Gastroesophageal sphincter (tissue), 4 donors: ENCODE measurements around the gene PLEKHN1. TPM values are rescaled to one million over a fixed set of nuclear protein-coding genes. Genes with fewer than 3 reads are reported as not detected.

Source experiments
- ATAC-seq: fragments of 150-250 bp; one replicate; pipeline ENCODE4 v1.9.1; 2016; ENCODE audit warnings: mild to moderate bottlenecking, moderate library complexity
- H3K27ac ChIP-seq, 4 donors: fragments of 200-600 bp; sonication (generic) in 3 of 4; 1 replicate in 3 of 4; 2 replicates in 1 of 4; pipeline ENCODE4 v1.5.1; 2016 to 2019
- H3K27me3 ChIP-seq: fragments of 200-600 bp; sonication (generic); one replicate; pipeline ENCODE4 v1.5.1; 2019
- H3K36me3 ChIP-seq, 2 donors: fragments of 200-600 bp; sonication (generic); one replicate each; pipeline ENCODE4 v1.5.1; 2019; ENCODE audit warnings: control low read depth in 1 of 2
- H3K4me1 ChIP-seq, 3 donors: fragments of 200-600 bp; sonication (generic); 1 replicate in 2 of 3; 2 replicates in 1 of 3; pipeline ENCODE4 v1.5.1; 2016 to 2019; ENCODE audit warnings: control low read depth in 2 of 3
- H3K4me3 ChIP-seq, 2 donors: fragments of 200-600 bp; sonication (generic); one replicate each; pipeline ENCODE4 v1.5.1; 2019; ENCODE audit warnings: mild to moderate bottlenecking in 1 of 2, moderate library complexity in 1 of 2
- H3K9me3 ChIP-seq, 3 donors: fragments of 200-600 bp; sonication (generic); one replicate each; pipeline ENCODE4 v1.5.1; 2017 to 2019; ENCODE audit warnings: control low read depth in 2 of 3
- CTCF ChIP-seq, 4 experiments: fragments of 200-600 bp in 2 of 4; fragments of 450-650 bp in 2 of 4; sonication (generic) in 1 of 4; IDR thresholded peaks; one replicate each; pipeline ENCODE4 v1.5.1; 2017 to 2019; ENCODE audit warnings: antibody characterized with exemption in 4 of 4, mild to moderate bottlenecking in 2 of 4, moderate library complexity in 2 of 4
- EP300 ChIP-seq: sonication (generic); formaldehyde crosslinking; IDR thresholded peaks from one replicate; pipeline ENCODE4 v1.6.1; 2017; ENCODE audit warnings: antibody characterized with exemption, mild to moderate bottlenecking
- POLR2A ChIP-seq, 2 donors: fragments of 450-650 bp; IDR thresholded peaks; one replicate each; pipeline ENCODE4 v1.6.1; 2017; ENCODE audit warnings: antibody characterized with exemption in 2 of 2, mild to moderate bottlenecking in 2 of 2, moderate library complexity in 1 of 2
- POLR2AphosphoS5 ChIP-seq: sonication (generic); formaldehyde crosslinking; IDR thresholded peaks from one replicate; pipeline ENCODE4 v1.6.1; 2017; ENCODE audit warnings: antibody characterized with exemption
- WGBS, 2 donors: methylation state at CpG; one replicate each; pipeline ENCODE4 v1.1.5; 2018; ENCODE audit warnings: low coverage in 1 of 2; 5-methylcytosine and 5-hydroxymethylcytosine counted together
- total RNA-seq, 4 donors: library from RNA; depleted of rRNA; stranded (reverse); fragments of >200 nt; gene quantifications; one replicate each; pipeline ENCODE4 v1.1.0, GENCODE V29; 2016

Gene PLEKHN1
- total RNA-seq, 4 donors from 2014 or later = 0.62 to 2.3 TPM; not detected in 2

DNA sequence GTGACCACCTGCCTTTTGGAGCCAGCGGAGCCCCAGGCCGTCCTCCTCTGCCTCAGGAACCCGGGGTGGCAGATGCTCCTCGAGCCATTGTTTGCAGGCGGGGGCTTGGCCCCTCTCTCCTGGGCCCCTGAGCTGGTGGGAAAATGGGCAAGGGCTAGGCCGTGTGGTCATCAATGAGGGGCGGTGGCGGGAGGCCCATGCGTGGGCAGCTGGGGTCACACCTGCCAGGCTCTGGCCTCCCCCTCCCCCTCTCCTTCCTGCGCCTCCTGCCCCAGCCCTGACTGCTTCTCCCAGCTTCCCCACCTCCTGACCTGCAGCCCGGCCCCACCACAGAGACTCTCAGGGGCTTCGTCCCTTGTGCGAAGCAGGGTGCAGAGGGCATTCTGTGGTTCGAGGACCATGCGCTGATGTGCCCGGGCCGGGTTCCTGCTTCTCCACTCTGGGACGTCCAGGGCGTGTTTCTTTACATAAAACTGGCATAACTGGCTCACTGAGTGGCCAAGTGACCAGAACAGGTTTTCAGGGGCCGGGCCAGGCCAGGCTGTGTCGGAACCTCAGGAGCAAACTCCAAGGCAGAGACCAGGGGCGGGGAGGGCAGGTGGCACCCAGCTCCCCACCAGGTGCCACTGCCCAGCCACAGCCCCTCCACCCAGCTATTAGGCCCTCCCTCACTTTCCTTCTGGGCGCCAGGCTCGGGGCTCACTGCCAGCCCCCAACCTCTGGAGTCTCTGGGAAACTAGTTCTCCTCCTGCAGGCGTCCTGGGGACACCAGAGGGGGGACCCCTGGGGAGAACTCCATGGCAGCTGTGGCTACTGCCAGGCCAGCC, 33.3 kb upstream of the PLEKHN1 start:
- Histone ChIP-seq H3K9me3 (no peaks in the 10 kb centered on the region), H3K36me3 (no peaks in the 10 kb centered on the region), H3K27me3 (peaks cover 90% of the 10 kb centered on the region), H3K4me1 (peaks cover 0 to 15% (median 6%) of the 10 kb centered on the region in 3 donors), H3K4me3 (no peak overlapping the region), H3K27ac (no peak overlapping the region)
- TF ChIP-seq POLR2AphosphoS5 (no peak), POLR2A (IDR thresholded peaks at IDR 0.05) (no peak), CTCF (IDR thresholded peaks at IDR 0.05) (no peak), EP300 (no peak)
- WGBS, 2 donors = no CpG with 5 or more reads among the region's 25 CpGs
- no peak for ATAC-seq

DNA sequence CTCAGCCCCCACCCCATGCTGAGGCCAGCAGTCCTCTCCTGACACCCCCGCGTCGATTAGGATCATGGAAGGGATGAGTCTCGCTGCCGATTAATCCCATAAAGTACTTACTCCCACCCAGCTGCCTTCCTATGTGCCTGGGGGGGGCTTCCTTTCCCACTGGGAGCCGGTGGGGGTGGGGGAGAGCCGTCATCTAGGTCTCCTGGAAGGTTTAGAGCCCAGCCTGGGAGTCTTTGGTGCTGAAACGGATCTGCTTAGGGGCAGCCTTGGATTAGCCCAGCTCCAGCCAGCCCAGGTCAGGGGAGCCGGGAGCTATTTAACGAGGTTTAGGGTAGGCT, 32.7 kb upstream of the PLEKHN1 start:
- H3K4me3 ChIP-seq = no peak overlapping the region
- no peak overlapping the region for H3K27ac ChIP-seq
- no CpG with 5 or more reads among the region's 10 CpGs for WGBS, 2 donors
- H3K27me3 ChIP-seq = peaks cover 92% of the 10 kb centered on the region
- H3K36me3 ChIP-seq = no peaks in the 10 kb centered on the region
- no peak for TF ChIP-seq CTCF (IDR thresholded peaks at IDR 0.05)
- no peak for TF ChIP-seq EP300
- no peak for TF ChIP-seq POLR2A (IDR thresholded peaks at IDR 0.05)
- TF ChIP-seq POLR2AphosphoS5 = no peak
- no peak for ATAC-seq
- peaks cover 0 to 15% (median 6%) of the 10 kb centered on the region in 3 donors for H3K4me1 ChIP-seq
- H3K9me3 ChIP-seq = no peaks in the 10 kb centered on the region

GRCh38 chr1:934991-935750, 31.1 kb upstream of the PLEKHN1 start:
- ATAC-seq = no peak
- no peaks in the 10 kb centered on the region for H3K36me3 ChIP-seq
- H3K4me3 ChIP-seq = no peak overlapping the region
- H3K4me1 ChIP-seq = peaks cover 0 to 30% (median 11%) of the 10 kb centered on the region in 3 donors
- peaks cover 92% of the 10 kb centered on the region for H3K27me3 ChIP-seq
- TF ChIP-seq EP300 (no peak), POLR2AphosphoS5 (no peak), CTCF (IDR thresholded peaks at IDR 0.05) (no peak), POLR2A (IDR thresholded peaks at IDR 0.05) (no peak)
- H3K27ac ChIP-seq = no peak overlapping the region
- 20 to 27% methylated on average over 2 to 12 of the region's 37 CpGs for WGBS, 2 donors
- no peaks in the 10 kb centered on the region for H3K9me3 ChIP-seq

GRCh38 chr1:935751-936231, 30.5 kb upstream of the PLEKHN1 start:
- Histone ChIP-seq H3K4me3 (no peak overlapping the region), H3K27me3 (peaks cover 92% of the 10 kb centered on the region), H3K27ac (no peak overlapping the region), H3K9me3 (no peaks in the 10 kb centered on the region), H3K36me3 (no peaks in the 10 kb centered on the region), H3K4me1 (peaks cover 0 to 37% (median 17%) of the 10 kb centered on the region in 3 donors)
- ATAC-seq = no peak
- 13 to 80% methylated on average over 1 to 3 of the region's 30 CpGs for WGBS, 2 donors
- TF ChIP-seq CTCF (IDR thresholded peaks at IDR 0.05) = no peak
- no peak for TF ChIP-seq POLR2A (IDR thresholded peaks at IDR 0.05)
- TF ChIP-seq EP300 = no peak
- TF ChIP-seq POLR2AphosphoS5 = no peak
